GM20431 (cell line): ENCODE data around the gene IGLON5.

Experiments
- in situ Hi-C: fragments of 300-500 bp; cut with MseI, MboI; formaldehyde crosslinking; loops from one replicate; pipeline ENCODE4 v1.15.0; 2020; ENCODE audit warnings: low sequenced_read_pairs; ENCODE audit not compliant: unreplicated experiment

IGLON5 gene

GRCh38 chr19:51311351-51312257, at the start of gene IGLON5:
Gene IGLON5, plus strand, starts transcription at chr19:51311644. Its CDS starts 204 bp downstream, at chr19:51311848.
- in situ Hi-C loops = no loop called here

- in situ Hi-C loops = no loop called here
Observed at GRCh38 chr19:51263808-51264207, 47.6 kb upstream of the IGLON5 start.

DNA sequence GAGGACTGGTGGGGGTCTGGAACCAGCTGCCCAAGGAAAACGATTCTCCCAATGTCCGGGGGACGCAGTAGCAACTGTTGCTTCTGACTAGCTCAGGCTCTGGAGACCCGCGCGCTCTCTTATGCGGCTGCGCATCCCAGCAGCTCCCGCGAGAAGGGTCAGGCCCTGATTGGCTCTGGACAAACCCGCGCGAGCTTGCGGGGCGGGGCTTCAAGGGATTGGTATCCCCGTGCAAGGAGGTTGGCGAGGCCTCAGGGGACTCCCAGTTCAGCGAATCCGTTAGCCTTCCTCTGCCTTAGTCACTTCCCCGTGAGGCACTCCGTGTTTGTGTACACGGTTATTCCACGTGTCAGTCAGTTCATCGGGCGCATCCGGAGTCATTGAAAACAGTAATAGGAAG, 40.4 kb upstream of the IGLON5 start:
- in situ Hi-C loops = no loop called here

GRCh38 chr19:51272183-51272810, 39.1 kb upstream of the IGLON5 start:
- in situ Hi-C loops = no loop called here

DNA sequence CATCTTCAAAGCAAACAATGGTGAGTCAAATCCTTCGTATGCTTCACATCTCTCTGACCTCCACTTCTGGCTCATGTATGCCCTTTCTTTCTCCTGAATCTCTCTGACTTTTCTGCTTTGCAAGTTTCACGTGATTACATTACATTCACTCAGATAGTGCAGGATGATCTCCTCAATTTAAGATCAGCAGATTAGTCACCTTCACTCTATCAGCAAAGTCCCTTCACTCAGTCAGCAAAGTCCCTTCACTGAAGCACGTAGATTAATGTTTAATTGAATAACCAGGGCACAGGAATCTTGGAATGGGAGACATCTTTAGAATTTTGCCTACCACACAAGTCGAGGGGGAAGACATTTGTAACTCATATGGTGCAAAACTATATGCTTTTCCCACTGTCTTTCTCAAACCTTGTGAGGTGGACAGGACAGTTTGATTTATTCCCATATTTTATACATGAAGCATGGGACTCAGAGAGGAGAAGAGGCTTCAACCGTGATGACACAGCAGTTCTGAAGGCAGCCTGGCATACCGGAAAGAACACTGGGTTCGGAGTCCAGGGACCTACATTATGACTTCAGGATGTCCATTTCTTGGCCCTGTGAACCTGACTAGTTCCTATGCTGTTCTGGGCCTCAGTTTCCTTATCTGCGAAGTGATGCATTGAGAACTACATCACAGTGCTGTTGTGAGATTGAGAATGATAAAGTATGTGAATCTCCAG, 37.2 kb upstream of the IGLON5 start:
- in situ Hi-C loops = no loop called here

DNA sequence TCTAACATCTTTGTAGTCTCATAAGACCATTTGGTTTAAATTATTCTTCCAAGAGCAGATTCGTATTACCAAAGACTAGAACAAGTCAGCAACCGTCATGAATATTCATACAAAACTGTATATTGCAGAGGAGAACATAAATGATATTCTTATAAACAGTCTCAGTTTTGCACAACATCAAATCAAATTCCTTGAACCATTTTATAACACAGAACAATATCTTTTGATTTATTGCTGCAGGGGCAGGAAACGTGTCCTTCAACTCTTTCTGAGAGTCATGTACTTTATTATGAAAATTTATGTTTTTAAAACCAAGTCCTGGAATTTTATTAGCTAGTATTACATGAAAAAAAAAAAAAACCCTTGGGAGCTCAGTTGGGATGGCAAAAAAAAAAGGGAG, 34.3 kb upstream of the IGLON5 start:
- in situ Hi-C loops = no loop called here

- in situ Hi-C loops = no loop called here
Observed at GRCh38 chr19:51282335-51282734, 29.1 kb upstream of the IGLON5 start.

DNA sequence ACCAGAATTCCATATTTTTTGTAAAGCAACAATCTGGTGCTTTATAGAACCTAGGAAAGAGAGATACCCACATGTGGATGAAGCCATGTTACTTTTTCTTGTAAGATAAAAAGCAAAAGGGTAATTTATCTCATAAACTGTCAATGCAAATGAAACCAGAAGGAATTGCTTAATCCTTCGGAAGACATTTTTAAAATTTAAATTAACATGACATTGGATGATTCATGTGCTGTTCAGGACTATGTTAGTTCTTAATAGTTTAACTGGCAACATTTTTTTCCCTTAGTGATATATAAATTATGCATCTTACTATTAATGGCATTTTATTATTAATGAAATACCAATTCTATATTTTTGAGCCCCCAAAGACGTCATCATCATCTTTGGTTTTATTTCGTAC, 25.8 kb upstream of the IGLON5 start:
- in situ Hi-C loops = no loop called here

GRCh38 chr19:51289635-51290034, 21.8 kb upstream of the IGLON5 start:
- in situ Hi-C loops = no loop called here

- in situ Hi-C loops = no loop called here
Observed at GRCh38 chr19:51292971-51293370, 18.5 kb upstream of the IGLON5 start.

GRCh38 chr19:51293571-51294210, 17.8 kb upstream of the IGLON5 start:
- in situ Hi-C loops = no loop called here

DNA sequence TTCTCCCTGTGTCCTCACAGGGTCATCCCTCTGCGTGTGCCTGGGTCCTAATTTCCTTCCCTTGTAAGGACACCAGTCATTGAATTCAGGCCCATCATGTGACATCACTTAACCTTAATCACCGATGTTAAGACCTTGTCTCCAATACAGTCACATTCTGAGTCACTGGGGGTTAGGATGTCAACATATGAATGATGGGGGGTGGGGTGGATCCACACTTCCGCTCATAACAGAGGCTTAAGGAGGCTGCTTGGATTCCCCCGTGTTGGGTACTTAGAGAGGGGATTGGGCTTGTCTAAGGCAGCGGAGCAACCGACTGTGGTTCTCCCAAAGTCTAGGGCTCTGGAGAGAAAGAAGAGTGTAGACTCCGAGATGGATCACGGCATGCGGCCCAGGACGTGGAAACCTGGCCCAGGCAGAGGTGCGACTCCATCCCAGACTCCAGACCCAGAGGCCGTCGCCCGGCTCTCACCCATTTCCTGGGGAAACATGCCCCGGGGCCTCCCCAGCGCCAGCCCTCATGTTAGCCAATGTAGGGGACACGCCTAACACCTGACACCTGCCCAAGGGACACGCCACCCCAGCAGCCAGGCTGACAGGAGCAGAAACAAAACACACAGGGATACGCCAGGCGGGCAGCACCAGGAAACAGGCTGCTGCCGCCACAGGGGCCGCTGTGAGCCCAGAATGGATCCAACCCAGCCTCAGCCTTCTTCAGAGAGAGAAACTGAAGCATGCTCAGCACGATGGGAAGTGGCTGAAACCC, 17.1 kb upstream of the IGLON5 start:
- in situ Hi-C loops = no loop called here

- in situ Hi-C loops = no loop called here
Observed at GRCh38 chr19:51294977-51295375, 16.5 kb upstream of the IGLON5 start.

DNA sequence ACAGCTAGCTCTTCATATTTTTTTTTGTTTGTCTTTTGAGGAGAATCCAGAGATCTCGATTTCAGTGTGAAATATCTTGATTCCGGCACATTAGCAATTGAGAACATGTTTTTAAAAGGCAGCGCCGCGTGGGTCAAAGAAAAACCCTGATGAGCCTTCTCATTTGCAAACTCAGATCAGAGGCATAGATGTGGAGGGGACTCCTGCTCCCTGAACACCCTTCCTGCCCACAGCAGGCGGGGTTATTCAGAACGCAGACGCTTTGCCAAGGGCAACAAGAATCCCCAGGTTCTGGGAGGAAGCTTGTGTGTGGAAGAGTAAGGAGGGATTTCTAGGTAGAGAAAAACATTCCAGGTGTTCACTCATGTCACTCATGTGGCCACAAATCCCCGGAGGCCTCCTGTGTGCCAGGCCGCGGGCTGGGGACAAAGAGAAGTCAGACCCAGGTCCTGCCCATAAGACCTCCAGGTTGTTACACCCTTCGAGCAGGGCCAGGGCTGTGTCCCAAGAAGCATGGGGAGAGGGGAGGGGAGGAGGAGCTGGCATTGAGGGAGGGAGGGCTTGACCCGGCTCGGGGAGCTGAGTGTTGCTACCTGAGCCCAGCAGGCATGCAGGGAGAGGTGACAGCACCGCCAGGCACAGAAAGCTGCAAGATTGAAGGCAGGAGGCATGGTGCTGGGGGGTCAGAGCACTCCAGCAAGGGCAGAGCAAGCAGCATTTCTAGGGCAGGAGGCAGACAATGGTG, 15.9 kb upstream of the IGLON5 start:
- in situ Hi-C loops = no loop called here

DNA sequence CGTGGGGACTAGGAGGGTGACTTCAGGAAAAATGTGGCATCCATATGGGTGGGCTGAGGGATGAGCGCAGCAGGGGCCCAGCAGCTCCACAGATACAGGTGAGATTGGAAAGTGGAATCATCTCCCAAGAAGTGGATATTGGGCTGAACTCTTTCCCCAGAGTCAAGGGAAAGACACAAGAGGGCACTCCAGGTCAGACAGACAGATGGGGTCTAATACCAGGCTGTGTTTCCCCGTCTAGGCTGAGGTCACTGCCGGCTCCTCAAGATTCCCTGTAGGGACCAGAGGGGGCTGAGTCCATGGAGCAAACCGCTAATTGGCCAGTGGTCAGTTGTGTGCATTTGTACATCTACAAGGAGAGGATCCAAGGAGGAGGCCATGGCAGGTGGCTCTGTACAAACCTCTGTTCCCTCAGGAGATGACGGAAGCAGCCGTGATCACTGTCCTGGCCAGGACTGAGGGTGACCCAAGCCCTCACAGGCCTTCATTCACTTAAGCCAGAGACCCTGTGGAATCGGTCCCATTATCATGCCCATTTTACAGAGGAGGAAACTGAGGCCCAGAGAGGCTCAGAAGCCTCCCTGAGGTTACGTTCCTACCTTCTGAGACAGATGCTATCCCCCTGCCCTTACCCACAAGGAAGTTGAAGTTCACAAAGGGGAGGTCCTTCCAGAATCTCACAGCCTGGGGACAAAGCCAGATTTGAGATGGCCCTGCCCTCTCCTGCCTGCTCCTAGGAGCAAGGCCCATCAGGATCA, 14.9 kb upstream of the IGLON5 start:
- in situ Hi-C loops = no loop called here

DNA sequence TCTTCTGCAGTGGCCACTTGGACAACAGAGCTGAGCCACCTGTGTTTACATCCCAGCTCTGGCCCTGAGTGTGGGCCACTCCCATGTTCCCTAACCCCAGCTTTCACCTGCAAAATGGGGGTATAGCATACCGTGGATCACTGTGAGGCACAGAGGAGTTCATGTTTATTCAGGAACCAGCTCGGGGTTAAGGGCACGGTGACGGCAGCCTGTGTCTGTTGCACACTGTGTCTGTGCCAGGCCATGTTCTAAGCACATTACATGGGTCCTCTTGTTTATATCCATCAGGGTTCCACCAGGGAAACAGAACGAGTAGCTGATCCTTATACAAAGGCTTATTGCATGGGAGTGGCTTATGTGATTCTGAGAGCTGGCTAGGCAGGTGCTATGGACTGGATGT, 14.0 kb upstream of the IGLON5 start:
- in situ Hi-C loops = no loop called here

DNA sequence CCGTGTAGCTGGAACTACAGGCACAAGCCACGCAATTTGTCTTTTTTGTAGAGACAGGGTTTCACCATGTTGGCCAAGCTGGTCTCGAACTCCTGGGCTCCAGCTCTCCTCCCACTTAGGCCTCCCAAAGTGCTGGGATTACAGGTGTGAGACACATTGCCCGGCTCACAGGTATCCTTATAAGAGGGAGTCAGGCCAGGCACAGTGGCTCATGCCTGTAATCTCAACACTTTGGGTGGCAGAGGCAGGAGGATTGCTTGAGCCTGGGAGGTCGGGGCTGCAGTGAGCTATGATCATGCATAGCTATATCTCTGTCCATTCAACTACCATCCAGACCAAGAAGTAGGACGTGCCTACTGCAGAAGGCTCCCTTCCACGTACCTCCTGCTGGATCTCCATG, 10.2 kb upstream of the IGLON5 start:
- in situ Hi-C loops = no loop called here

GRCh38 chr19:51305479-51305878, 6.0 kb upstream of the IGLON5 start:
- in situ Hi-C loops = no loop called here
